Hypothalamus (tissue), 51 donors: ENCODE measurements around the gene PNMA6E.

Experiments
- DNase-seq, 51 donors: peaks; one replicate each; lab custom pipeline; 2025; lab: John Stamatoyannopoulos, UW

PNMA6E gene

GRCh38 chrX:153401133-153401764, at the start of gene PNMA6E:
TSS of gene PNMA6E (minus strand) at chrX:153401350. CDS start at chrX:153398849, 2,501 bp downstream.
- no peak for DNase-seq

GRCh38 chrX:153450949-153451277, 49.8 kb upstream of the PNMA6E start:
- no peak for DNase-seq

GRCh38 chrX:153450114-153450948, 49.2 kb upstream of the PNMA6E start:
- DNase-seq, result no peak

- DNase-seq, result no peak
Observed at GRCh38 chrX:153449368-153450113, 48.4 kb upstream of the PNMA6E start.

- no peak for DNase-seq
Observed at GRCh38 chrX:153448556-153449367, 47.6 kb upstream of the PNMA6E start.

- no peak for DNase-seq
Observed at GRCh38 chrX:153447581-153447960, 46.4 kb upstream of the PNMA6E start.

GRCh38 chrX:153446950-153447580, 45.9 kb upstream of the PNMA6E start:
- DNase-seq, result no peak

GRCh38 chrX:153446636-153446936, 45.4 kb upstream of the PNMA6E start:
- DNase-seq, result no peak

GRCh38 chrX:153445856-153446635, 44.9 kb upstream of the PNMA6E start, which contains the start of gene TREX2:
TSS of gene TREX2 (minus strand) at chrX:153446056. CDS start at chrX:153445430, 626 bp downstream.
- no peak for DNase-seq

- DNase-seq, result no peak
Observed at GRCh38 chrX:153445106-153445855, 44.1 kb upstream of the PNMA6E start.

GRCh38 chrX:153444333-153445011, 43.3 kb upstream of the PNMA6E start:
- DNase-seq, result no peak

GRCh38 chrX:153443476-153444332, 42.6 kb upstream of the PNMA6E start:
- no peak for DNase-seq

GRCh38 chrX:153442463-153442862, 41.3 kb upstream of the PNMA6E start:
- no peak for DNase-seq

- DNase-seq, result no peak
Observed at GRCh38 chrX:153441981-153442380, 40.8 kb upstream of the PNMA6E start.

GRCh38 chrX:153441296-153441695, 40.1 kb upstream of the PNMA6E start:
- DNase-seq, result no peak

GRCh38 chrX:153440556-153441135, 39.5 kb upstream of the PNMA6E start:
- DNase-seq, result no peak

- no peak for DNase-seq
Observed at GRCh38 chrX:153439977-153440376, 38.8 kb upstream of the PNMA6E start.
